ENCODE data around the gene RPL37A.

RPL37A gene

DNA sequence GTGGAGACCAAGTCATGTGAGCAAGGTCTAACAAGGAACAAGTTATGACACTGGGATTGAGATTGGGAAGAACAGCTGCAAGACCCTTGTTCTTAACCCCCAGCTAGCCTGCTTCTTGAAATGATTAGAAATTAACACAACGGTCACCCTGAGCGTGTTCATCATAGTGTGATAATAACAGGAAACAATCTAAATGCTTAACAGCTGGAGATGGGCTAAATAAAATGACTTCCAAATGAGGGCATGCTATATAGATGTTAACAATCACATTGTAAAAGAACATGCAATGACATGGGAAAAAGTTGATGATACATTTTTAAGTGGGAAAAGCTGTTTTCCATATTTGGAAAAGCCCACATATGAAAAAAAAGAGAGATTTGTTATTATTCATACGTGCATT, 47.6 kb downstream of the RPL37A start:
- no peak for ATAC-seq
- no peak for TF ChIP-seq ZC3H10 (CRISPR knock-in tag; IDR thresholded peaks at IDR 0.05)
- TF ChIP-seq, protein P1, sequence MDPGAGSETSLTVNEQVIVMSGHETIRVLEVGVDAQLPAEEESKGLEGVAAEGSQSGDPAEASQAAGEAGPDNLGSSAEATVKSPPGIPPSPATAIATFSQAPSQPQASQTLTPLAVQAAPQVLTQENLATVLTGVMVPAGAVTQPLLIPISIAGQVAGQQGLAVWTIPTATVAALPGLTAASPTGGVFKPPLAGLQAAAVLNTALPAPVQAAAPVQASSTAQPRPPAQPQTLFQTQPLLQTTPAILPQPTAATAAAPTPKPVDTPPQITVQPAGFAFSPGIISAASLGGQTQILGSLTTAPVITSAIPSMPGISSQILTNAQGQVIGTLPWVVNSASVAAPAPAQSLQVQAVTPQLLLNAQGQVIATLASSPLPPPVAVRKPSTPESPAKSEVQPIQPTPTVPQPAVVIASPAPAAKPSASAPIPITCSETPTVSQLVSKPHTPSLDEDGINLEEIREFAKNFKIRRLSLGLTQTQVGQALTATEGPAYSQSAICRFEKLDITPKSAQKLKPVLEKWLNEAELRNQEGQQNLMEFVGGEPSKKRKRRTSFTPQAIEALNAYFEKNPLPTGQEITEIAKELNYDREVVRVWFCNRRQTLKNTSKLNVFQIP (CRISPR knock-in tag; IDR thresholded peaks at IDR 0.05; ENCODE audit: borderline replicate concordance, low read depth) = no peak
- TF ChIP-seq RARB (CRISPR knock-in tag; IDR thresholded peaks at IDR 0.05) = no peak
- TF ChIP-seq ZNF565 (CRISPR knock-in tag; conservative IDR thresholded peaks at IDR 0.05; ENCODE audit: low read depth) = no peak
- no peak for TF ChIP-seq TCF4 (CRISPR knock-in tag; IDR thresholded peaks at IDR 0.05; ENCODE audit: borderline replicate concordance)

DNA sequence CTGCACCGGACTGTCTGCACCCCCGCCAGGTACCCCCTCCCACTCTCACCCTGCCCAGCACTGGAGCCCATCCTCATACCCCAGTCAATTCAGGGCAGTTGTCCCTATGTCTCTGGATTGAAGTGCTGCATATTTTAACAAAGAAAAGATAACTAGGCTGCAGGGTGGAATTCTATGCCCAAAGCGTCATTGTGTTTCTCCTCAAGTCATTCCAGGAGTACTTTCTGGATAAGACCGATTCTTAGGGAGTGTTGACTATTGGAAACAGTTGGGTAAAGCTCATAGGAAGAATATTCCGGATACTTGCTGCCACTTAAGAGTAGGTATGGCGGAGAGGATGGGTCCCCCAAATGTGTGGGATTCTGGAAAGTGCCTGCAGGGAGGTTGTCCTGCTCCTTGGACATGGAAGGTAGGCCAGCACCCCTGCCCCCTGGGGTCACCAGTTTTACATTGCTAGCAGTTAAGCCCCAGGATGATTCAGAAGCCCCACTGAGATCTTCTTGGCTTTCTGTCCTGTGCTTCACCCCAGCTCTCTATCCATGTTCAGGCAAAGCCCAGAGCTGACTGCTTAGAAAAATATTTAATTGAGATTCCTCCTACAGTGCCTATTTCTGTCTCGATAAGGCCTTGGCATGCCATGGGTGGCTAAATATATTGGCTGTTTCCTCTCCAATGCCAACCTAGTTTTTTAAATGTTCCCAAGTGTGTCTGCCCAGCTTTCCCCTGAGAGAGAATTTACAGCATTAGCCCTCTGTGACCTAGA, 48.2 kb downstream of the RPL37A start:
- TF ChIP-seq ZFP3 (CRISPR knock-in tag; IDR thresholded peaks at IDR 0.05) = no peak
- TF ChIP-seq ZC3H10 (CRISPR knock-in tag; IDR thresholded peaks at IDR 0.05) = no peak
- TF ChIP-seq, protein P2, sequence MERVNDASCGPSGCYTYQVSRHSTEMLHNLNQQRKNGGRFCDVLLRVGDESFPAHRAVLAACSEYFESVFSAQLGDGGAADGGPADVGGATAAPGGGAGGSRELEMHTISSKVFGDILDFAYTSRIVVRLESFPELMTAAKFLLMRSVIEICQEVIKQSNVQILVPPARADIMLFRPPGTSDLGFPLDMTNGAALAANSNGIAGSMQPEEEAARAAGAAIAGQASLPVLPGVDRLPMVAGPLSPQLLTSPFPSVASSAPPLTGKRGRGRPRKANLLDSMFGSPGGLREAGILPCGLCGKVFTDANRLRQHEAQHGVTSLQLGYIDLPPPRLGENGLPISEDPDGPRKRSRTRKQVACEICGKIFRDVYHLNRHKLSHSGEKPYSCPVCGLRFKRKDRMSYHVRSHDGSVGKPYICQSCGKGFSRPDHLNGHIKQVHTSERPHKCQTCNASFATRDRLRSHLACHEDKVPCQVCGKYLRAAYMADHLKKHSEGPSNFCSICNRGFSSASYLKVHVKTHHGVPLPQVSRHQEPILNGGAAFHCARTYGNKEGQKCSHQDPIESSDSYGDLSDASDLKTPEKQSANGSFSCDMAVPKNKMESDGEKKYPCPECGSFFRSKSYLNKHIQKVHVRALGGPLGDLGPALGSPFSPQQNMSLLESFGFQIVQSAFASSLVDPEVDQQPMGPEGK (CRISPR knock-in tag; IDR thresholded peaks at IDR 0.05; ENCODE audit: borderline replicate concordance) = no peak
- TF ChIP-seq, protein P1 (CRISPR knock-in tag; IDR thresholded peaks at IDR 0.05; ENCODE audit: borderline replicate concordance, low read depth) = no peak
- no peak for TF ChIP-seq TCF4 (CRISPR knock-in tag; IDR thresholded peaks at IDR 0.05; ENCODE audit: borderline replicate concordance)
- TF ChIP-seq ARNTL (CRISPR knock-in tag; IDR thresholded peaks at IDR 0.05; ENCODE audit: borderline replicate concordance, low read depth) = no peak
- TF ChIP-seq ISL1 (CRISPR knock-in tag; IDR thresholded peaks at IDR 0.05) = no peak
- TF ChIP-seq OSR1 (CRISPR knock-in tag; IDR thresholded peaks at IDR 0.05) = no peak
- TF ChIP-seq ZNF8 (CRISPR knock-in tag; IDR thresholded peaks at IDR 0.05) = no peak
- TF ChIP-seq, protein P3, sequence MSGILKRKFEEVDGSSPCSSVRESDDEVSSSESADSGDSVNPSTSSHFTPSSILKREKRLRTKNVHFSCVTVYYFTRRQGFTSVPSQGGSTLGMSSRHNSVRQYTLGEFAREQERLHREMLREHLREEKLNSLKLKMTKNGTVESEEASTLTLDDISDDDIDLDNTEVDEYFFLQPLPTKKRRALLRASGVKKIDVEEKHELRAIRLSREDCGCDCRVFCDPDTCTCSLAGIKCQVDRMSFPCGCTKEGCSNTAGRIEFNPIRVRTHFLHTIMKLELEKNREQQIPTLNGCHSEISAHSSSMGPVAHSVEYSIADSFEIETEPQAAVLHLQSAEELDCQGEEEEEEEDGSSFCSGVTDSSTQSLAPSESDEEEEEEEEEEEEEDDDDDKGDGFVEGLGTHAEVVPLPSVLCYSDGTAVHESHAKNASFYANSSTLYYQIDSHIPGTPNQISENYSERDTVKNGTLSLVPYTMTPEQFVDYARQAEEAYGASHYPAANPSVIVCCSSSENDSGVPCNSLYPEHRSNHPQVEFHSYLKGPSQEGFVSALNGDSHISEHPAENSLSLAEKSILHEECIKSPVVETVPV (CRISPR knock-in tag; IDR thresholded peaks at IDR 0.05) = no peak
- no peak for TF ChIP-seq GLIS3 (CRISPR knock-in tag; IDR thresholded peaks at IDR 0.05)
- TF ChIP-seq, protein P4, sequence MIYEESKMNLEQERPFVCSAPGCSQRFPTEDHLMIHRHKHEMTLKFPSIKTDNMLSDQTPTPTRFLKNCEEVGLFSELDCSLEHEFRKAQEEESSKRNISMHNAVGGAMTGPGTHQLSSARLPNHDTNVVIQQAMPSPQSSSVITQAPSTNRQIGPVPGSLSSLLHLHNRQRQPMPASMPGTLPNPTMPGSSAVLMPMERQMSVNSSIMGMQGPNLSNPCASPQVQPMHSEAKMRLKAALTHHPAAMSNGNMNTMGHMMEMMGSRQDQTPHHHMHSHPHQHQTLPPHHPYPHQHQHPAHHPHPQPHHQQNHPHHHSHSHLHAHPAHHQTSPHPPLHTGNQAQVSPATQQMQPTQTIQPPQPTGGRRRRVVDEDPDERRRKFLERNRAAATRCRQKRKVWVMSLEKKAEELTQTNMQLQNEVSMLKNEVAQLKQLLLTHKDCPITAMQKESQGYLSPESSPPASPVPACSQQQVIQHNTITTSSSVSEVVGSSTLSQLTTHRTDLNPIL (CRISPR knock-in tag; IDR thresholded peaks at IDR 0.05; ENCODE audit: low read depth) = no peak
- TF ChIP-seq ZFP30 (CRISPR knock-in tag; IDR thresholded peaks at IDR 0.05) = no peak
- TF ChIP-seq, protein P5, sequence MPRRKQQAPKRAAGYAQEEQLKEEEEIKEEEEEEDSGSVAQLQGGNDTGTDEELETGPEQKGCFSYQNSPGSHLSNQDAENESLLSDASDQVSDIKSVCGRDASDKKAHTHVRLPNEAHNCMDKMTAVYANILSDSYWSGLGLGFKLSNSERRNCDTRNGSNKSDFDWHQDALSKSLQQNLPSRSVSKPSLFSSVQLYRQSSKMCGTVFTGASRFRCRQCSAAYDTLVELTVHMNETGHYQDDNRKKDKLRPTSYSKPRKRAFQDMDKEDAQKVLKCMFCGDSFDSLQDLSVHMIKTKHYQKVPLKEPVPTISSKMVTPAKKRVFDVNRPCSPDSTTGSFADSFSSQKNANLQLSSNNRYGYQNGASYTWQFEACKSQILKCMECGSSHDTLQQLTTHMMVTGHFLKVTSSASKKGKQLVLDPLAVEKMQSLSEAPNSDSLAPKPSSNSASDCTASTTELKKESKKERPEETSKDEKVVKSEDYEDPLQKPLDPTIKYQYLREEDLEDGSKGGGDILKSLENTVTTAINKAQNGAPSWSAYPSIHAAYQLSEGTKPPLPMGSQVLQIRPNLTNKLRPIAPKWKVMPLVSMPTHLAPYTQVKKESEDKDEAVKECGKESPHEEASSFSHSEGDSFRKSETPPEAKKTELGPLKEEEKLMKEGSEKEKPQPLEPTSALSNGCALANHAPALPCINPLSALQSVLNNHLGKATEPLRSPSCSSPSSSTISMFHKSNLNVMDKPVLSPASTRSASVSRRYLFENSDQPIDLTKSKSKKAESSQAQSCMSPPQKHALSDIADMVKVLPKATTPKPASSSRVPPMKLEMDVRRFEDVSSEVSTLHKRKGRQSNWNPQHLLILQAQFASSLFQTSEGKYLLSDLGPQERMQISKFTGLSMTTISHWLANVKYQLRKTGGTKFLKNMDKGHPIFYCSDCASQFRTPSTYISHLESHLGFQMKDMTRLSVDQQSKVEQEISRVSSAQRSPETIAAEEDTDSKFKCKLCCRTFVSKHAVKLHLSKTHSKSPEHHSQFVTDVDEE (CRISPR knock-in tag; IDR thresholded peaks at IDR 0.05) = no peak
- no peak for TF ChIP-seq ZNF70 (CRISPR knock-in tag; IDR thresholded peaks at IDR 0.05)
- no peak for TF ChIP-seq RARB (CRISPR knock-in tag; IDR thresholded peaks at IDR 0.05)
- peak; percentile 46 for ATAC-seq

DNA sequence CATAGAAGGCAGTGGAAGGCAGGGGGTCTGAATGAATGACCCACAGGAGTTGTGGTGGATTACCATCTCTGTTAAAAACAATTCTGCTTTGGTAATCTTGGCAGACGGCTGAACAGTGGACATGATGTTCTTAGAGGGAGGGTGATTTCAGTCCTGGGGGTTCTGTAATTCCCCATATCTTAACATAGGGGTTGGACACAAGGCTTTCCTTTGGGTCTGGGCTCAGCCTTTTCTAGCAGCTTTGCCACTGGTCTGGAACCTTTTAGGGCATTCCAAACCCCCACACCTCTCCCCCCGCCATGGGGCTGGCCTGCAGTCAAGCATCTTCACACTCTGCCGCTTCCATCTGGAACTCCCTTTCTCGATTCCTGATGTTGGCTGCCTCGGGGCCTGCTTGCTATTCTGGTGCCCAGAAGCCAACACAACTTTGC, 50.3 kb downstream of the RPL37A start:
- ATAC-seq = no peak
- TF ChIP-seq ZNF565 (CRISPR knock-in tag; conservative IDR thresholded peaks at IDR 0.05; ENCODE audit: low read depth) (no peak), PPARA (CRISPR knock-in tag; IDR thresholded peaks at IDR 0.05; ENCODE audit: borderline replicate concordance) (no peak), SNAI2 (CRISPR knock-in tag; IDR thresholded peaks at IDR 0.05) (no peak), OSR1 (CRISPR knock-in tag; IDR thresholded peaks at IDR 0.05) (no peak), BACH2 (CRISPR knock-in tag; IDR thresholded peaks at IDR 0.05; ENCODE audit: borderline replicate concordance) (no peak), ZFP30 (CRISPR knock-in tag; IDR thresholded peaks at IDR 0.05) (no peak), ZNF70 (CRISPR knock-in tag; IDR thresholded peaks at IDR 0.05) (no peak), ZFP3 (CRISPR knock-in tag; IDR thresholded peaks at IDR 0.05) (no peak)
- TF ChIP-seq, protein P5 (CRISPR knock-in tag; IDR thresholded peaks at IDR 0.05) = no peak
- TF ChIP-seq, protein P4 (CRISPR knock-in tag; IDR thresholded peaks at IDR 0.05; ENCODE audit: low read depth) = no peak
